ENCODE data around the gene STOML3. TPM values are rescaled to one million over a fixed set of nuclear protein-coding genes. Genes with fewer than 3 reads are reported as not detected.

The STOML3 gene
- total RNA-seq, 1 donor from 2014 or later, result 0.21 TPM

DNA sequence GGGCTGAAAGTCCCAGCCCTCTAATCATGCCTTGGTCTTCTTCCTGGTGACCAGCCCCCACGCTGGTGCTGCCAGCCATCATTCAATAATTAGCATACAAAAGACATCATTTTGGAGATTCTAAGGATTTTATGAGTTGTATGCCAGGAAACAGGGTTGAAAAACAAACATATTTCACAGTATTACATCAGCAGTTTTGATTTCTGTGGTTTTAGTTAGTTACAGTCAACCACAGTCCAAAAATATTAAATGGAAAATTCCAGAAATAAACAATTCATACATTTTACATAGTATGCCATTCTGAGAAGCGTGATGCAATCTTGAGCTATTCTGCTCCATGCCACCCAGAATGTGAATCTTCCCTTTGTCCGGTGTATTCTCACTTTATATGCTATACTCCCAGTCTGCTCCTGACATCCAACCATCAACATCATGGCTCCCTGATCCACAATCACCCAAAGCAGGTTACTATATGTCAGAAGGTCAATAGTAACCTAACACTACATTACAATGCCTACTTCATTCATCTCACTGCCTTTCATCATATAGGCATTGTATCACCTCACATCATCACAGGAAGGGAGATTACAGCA lies 49.2 kb downstream of the STOML3 start:
- H3K4me2 ChIP-seq, result no peak overlapping the region
- no peak overlapping the region for H3K9ac ChIP-seq
- no peaks in the 10 kb centered on the region for H3K4me1 ChIP-seq
- H3F3A ChIP-seq (ENCODE audit: low read depth), result no peaks in the 10 kb centered on the region
- no peaks in the 10 kb centered on the region for H3K79me2 ChIP-seq (ENCODE audit: low read depth)
- Mint-ChIP-seq H3K4me1 (no peaks in the 10 kb centered on the region), H3K36me3 (no peaks in the 10 kb centered on the region), H3K27ac (no peak overlapping the region), H3K4me3 (no peak overlapping the region), H3K9me3 (no peaks in the 10 kb centered on the region), H3K27me3 (ENCODE audit: insufficient read depth, low read depth) (peaks cover 3% of the 10 kb centered on the region)
- no peaks in the 10 kb centered on the region for H4K20me1 ChIP-seq (ENCODE audit: low read depth)
- H3K36me3 ChIP-seq, result no peaks in the 10 kb centered on the region
- H2AFZ ChIP-seq (replicated peaks), result no peak overlapping the region
- no peak for DNase-seq (ENCODE audit: low spot score)
- no peak overlapping the region for H3K4me3 ChIP-seq
- TF ChIP-seq EZH2 (IDR thresholded peaks at IDR 0.05) (no peak), EZH2phosphoT487 (IDR thresholded peaks at IDR 0.05) (no peak)
- TF ChIP-seq, protein P1, sequence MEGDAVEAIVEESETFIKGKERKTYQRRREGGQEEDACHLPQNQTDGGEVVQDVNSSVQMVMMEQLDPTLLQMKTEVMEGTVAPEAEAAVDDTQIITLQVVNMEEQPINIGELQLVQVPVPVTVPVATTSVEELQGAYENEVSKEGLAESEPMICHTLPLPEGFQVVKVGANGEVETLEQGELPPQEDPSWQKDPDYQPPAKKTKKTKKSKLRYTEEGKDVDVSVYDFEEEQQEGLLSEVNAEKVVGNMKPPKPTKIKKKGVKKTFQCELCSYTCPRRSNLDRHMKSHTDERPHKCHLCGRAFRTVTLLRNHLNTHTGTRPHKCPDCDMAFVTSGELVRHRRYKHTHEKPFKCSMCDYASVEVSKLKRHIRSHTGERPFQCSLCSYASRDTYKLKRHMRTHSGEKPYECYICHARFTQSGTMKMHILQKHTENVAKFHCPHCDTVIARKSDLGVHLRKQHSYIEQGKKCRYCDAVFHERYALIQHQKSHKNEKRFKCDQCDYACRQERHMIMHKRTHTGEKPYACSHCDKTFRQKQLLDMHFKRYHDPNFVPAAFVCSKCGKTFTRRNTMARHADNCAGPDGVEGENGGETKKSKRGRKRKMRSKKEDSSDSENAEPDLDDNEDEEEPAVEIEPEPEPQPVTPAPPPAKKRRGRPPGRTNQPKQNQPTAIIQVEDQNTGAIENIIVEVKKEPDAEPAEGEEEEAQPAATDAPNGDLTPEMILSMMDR (IDR thresholded peaks at IDR 0.05), result no peak
- no peaks in the 10 kb centered on the region for H3K9me3 ChIP-seq (ENCODE audit: low read depth)
- H3K27ac ChIP-seq, result no peak overlapping the region
- H3K27me3 ChIP-seq, result no peaks in the 10 kb centered on the region

DNA sequence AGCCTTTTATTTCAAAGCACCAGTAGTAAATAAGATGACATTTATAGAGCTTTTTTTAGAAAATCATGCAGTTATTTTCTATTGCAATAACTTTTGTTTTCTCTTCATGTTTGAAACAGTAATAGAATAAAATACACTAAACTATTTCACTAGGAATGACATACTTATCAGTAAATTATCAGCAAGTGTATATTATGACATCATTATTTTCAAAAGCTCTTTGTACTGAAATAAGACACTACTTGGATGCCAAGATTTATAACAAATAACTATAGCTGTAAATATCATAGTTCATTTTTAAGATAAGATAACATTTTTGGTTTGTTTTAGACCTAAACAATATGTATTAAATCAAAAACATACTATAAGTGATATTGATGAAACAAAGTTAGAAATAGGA lies 56.8 kb downstream of the STOML3 start:
- Histone ChIP-seq H3K9me3 (ENCODE audit: low read depth) (no peaks in the 10 kb centered on the region), H4K20me1 (ENCODE audit: low read depth) (no peaks in the 10 kb centered on the region)
- H3K36me3 Mint-ChIP-seq, result no peaks in the 10 kb centered on the region

DNA sequence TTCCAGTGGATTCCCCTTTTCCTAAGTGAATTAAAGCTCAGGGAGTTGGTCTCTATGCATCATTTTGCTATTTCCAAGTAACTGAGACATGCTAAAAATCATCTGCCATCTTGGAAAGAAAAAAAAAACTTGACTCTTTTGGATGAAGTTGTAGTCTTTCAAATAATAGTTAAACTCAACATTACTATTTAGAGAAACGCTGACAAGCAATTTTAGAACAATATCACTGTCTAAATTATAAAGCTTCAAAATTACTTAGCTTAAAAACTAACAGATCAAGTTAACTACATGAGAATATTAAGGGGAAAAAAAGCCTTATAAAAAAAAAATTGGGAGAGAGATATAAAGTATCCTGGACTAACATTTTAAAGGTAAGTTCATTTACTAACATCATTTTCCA lies 68.5 kb downstream of the STOML3 start:
- Mint-ChIP-seq H3K27ac (no peak overlapping the region), H3K27me3 (ENCODE audit: insufficient read depth, low read depth) (peaks cover 1% of the 10 kb centered on the region), H3K4me3 (no peak overlapping the region), H3K4me1 (peaks cover 5% of the 10 kb centered on the region), H3K9me3 (no peaks in the 10 kb centered on the region), H3K36me3 (no peaks in the 10 kb centered on the region)
- TF ChIP-seq EZH2 (IDR thresholded peaks at IDR 0.05) (no peak), EZH2phosphoT487 (IDR thresholded peaks at IDR 0.05) (no peak)
- Histone ChIP-seq H3K27ac (no peak overlapping the region), H3K36me3 (no peaks in the 10 kb centered on the region), H3K4me2 (no peak overlapping the region), H3K9ac (no peak overlapping the region), H3F3A (ENCODE audit: low read depth) (no peaks in the 10 kb centered on the region), H3K4me1 (peaks cover 10% of the 10 kb centered on the region), H3K27me3 (no peaks in the 10 kb centered on the region), H3K79me2 (ENCODE audit: low read depth) (no peaks in the 10 kb centered on the region), H4K20me1 (ENCODE audit: low read depth) (no peaks in the 10 kb centered on the region), H2AFZ (replicated peaks) (peak overlapping the region; percentile 86), H3K9me3 (ENCODE audit: low read depth) (no peaks in the 10 kb centered on the region), H3K4me3 (no peak overlapping the region)
- DNase-seq (ENCODE audit: low spot score), result no peak

More for the DNA sequence above, 56.8 kb downstream of the STOML3 start:
- Histone ChIP-seq H3K4me2 (no peak overlapping the region), H3K79me2 (ENCODE audit: low read depth) (no peaks in the 10 kb centered on the region), H3K9ac (no peak overlapping the region), H3F3A (ENCODE audit: low read depth) (peaks cover 14% of the 10 kb centered on the region), H3K27me3 (no peaks in the 10 kb centered on the region), H3K4me1 (peaks cover 26% of the 10 kb centered on the region), H2AFZ (replicated peaks) (no peak overlapping the region), H3K27ac (no peak overlapping the region), H3K4me3 (no peak overlapping the region), H3K36me3 (no peaks in the 10 kb centered on the region)
- H3K4me3 Mint-ChIP-seq, result no peak overlapping the region
- TF ChIP-seq, protein P1 (IDR thresholded peaks at IDR 0.05), result no peak
- TF ChIP-seq EZH2phosphoT487 (IDR thresholded peaks at IDR 0.05) (no peak), EZH2 (IDR thresholded peaks at IDR 0.05) (no peak)
- no peak overlapping the region for H3K27ac Mint-ChIP-seq
- H3K9me3 Mint-ChIP-seq, result no peaks in the 10 kb centered on the region
- H3K27me3 Mint-ChIP-seq (ENCODE audit: insufficient read depth, low read depth), result no peaks in the 10 kb centered on the region
- H3K4me1 Mint-ChIP-seq, result peaks cover 11% of the 10 kb centered on the region
- DNase-seq (ENCODE audit: low spot score), result no peak

DNA sequence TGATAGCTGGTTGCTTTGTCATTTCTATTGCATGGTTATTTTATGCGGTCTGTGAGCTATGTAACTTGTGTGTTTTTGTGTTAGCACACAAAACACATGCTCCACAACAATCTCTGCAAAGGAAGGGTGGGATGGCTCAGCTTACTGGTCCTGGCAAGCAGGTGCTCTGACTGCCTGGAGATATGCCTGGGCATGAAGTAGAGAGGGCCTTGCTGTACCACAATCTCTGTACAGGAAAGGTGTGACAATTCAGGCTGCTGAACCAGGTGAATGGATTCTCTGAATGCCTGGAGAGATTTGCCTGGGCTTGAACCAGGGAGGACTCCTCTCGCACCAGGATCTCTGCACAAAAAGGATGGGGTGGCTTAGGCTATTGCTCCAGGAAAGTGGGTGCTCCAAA lies 69.5 kb downstream of the STOML3 start:
- Histone ChIP-seq H4K20me1 (ENCODE audit: low read depth) (no peaks in the 10 kb centered on the region), H3K27ac (no peak overlapping the region), H2AFZ (replicated peaks) (no peak overlapping the region), H3K79me2 (ENCODE audit: low read depth) (no peaks in the 10 kb centered on the region), H3K9me3 (ENCODE audit: low read depth) (no peaks in the 10 kb centered on the region), H3K4me1 (peaks cover 5% of the 10 kb centered on the region), H3F3A (ENCODE audit: low read depth) (no peaks in the 10 kb centered on the region), H3K9ac (no peak overlapping the region), H3K4me2 (no peak overlapping the region), H3K4me3 (no peak overlapping the region), H3K36me3 (no peaks in the 10 kb centered on the region), H3K27me3 (no peaks in the 10 kb centered on the region)
- Mint-ChIP-seq H3K27ac (no peak overlapping the region), H3K9me3 (no peaks in the 10 kb centered on the region), H3K36me3 (no peaks in the 10 kb centered on the region), H3K4me1 (peaks cover 2% of the 10 kb centered on the region), H3K27me3 (ENCODE audit: insufficient read depth, low read depth) (peaks cover 2% of the 10 kb centered on the region), H3K4me3 (no peak overlapping the region)
- TF ChIP-seq, protein P1 (IDR thresholded peaks at IDR 0.05), result no peak
- TF ChIP-seq EZH2phosphoT487 (IDR thresholded peaks at IDR 0.05), result no peak
- TF ChIP-seq EZH2 (IDR thresholded peaks at IDR 0.05), result no peak
- DNase-seq (ENCODE audit: low spot score), result no peak

Data from neural progenitor cell (in vitro differentiated cells).